Osteoblast (primary cell): ENCODE data around the gene TARBP1. TPM values are rescaled to one million over a fixed set of nuclear protein-coding genes. Genes with fewer than 3 reads are reported as not detected.

Experiments used
- DNase-seq: peaks from one replicate; pipeline ENCODE4 v3.0.0; 2011; ENCODE audit warnings: low spot score, mixed read lengths; ENCODE audit not compliant: insufficient read length; ENCODE audit errors: missing footprints
- H2AFZ ChIP-seq: 2 replicates; pipeline ENCODE4 v1.6.0; 2011; ENCODE audit warnings: mild to moderate bottlenecking, low read length
- H3K27ac ChIP-seq: 2 replicates; pipeline ENCODE4 v1.5.1; 2011; ENCODE audit warnings: mild to moderate bottlenecking, low read depth, low read length, moderate library complexity
- H3K27me3 ChIP-seq: 2 replicates; pipeline ENCODE4 v1.6.0; 2012; ENCODE audit warnings: mild to moderate bottlenecking, control low read depth, inconsistent platforms, low read length, moderate library complexity; ENCODE audit not compliant: insufficient read depth
- H3K36me3 ChIP-seq: 2 replicates; pipeline ENCODE4 v1.5.1; 2011; ENCODE audit warnings: mild to moderate bottlenecking, low read length, control low read depth, moderate library complexity; ENCODE audit not compliant: insufficient read depth
- H3K4me1 ChIP-seq: 2 replicates; pipeline ENCODE4 v1.5.1; 2011; ENCODE audit warnings: mild to moderate bottlenecking, low read length, control low read depth, moderate library complexity; ENCODE audit not compliant: insufficient read depth
- H3K4me2 ChIP-seq: 2 replicates; pipeline ENCODE4 v1.6.0; 2011; ENCODE audit warnings: mild to moderate bottlenecking, low read length; ENCODE audit not compliant: insufficient read depth
- H3K4me3 ChIP-seq: fragments of 200-600 bp; sonication (generic); 3 replicates; pipeline ENCODE4 v1.5.1; 2012; ENCODE audit warnings: mild to moderate bottlenecking, low read length, inconsistent platforms; ENCODE audit not compliant: insufficient read depth
- H3K79me2 ChIP-seq: 2 replicates; pipeline ENCODE4 v1.6.0; 2012; ENCODE audit warnings: mild to moderate bottlenecking, low read length, control low read depth, inconsistent platforms; ENCODE audit not compliant: insufficient read depth
- H3K9me3 ChIP-seq: 2 replicates; pipeline ENCODE4 v1.5.1; 2011; ENCODE audit warnings: low read depth, low read length, control low read depth
- H4K20me1 ChIP-seq: 2 replicates; pipeline ENCODE4 v1.6.0; 2012; ENCODE audit warnings: mild to moderate bottlenecking, low read length, control low read depth; ENCODE audit not compliant: insufficient read depth
- total RNA-seq: library from RNA; depleted of rRNA; stranded (reverse); fragments of >200 nt; gene quantifications from 2 replicates; pipeline ENCODE4 v1.2.3, GENCODE V29; 2012
- TF ChIP-seq, protein P1 (sequence below): IDR thresholded peaks from 2 replicates; pipeline ENCODE4 v1.5.1; 2011; ENCODE audit warnings: mild to moderate bottlenecking, low read depth, low read length, moderate library complexity; ENCODE audit errors: extremely low read depth

Gene TARBP1
- total RNA-seq, 1 donor, result 29.7 TPM

DNA sequence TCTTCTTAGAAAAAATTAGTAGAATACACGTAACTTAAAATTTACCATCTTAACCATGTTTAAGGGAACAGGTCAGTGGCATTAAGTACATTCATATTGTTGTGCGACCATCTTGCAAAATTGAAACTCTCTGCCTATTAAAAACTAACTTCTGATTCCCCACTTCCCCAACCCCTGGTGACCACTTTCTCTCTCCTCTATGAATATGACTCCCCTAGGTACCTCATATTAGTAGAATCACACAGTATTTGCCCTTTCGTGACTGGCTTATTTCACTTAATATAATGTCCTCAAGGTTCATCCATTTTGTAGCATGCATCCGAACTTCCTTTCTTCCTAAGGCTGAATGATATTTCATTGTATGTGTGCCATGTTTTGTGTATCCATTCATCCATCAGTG, 15.1 kb upstream of the TARBP1 start:
- no peak overlapping the region for H3K4me3 ChIP-seq
- H3K4me1 ChIP-seq, result peaks cover 29% of the 10 kb centered on the region
- H3K9me3 ChIP-seq, result no peaks in the 10 kb centered on the region
- no peaks in the 10 kb centered on the region for H3K79me2 ChIP-seq
- no peak overlapping the region for H3K4me2 ChIP-seq
- H2AFZ ChIP-seq, result no peak overlapping the region
- no peaks in the 10 kb centered on the region for H3K27me3 ChIP-seq
- TF ChIP-seq, protein P1, sequence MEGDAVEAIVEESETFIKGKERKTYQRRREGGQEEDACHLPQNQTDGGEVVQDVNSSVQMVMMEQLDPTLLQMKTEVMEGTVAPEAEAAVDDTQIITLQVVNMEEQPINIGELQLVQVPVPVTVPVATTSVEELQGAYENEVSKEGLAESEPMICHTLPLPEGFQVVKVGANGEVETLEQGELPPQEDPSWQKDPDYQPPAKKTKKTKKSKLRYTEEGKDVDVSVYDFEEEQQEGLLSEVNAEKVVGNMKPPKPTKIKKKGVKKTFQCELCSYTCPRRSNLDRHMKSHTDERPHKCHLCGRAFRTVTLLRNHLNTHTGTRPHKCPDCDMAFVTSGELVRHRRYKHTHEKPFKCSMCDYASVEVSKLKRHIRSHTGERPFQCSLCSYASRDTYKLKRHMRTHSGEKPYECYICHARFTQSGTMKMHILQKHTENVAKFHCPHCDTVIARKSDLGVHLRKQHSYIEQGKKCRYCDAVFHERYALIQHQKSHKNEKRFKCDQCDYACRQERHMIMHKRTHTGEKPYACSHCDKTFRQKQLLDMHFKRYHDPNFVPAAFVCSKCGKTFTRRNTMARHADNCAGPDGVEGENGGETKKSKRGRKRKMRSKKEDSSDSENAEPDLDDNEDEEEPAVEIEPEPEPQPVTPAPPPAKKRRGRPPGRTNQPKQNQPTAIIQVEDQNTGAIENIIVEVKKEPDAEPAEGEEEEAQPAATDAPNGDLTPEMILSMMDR, result no peak
- DNase-seq, result no peak
- peak overlapping the region; percentile 98 for H3K27ac ChIP-seq
- no peaks in the 10 kb centered on the region for H4K20me1 ChIP-seq
- no peaks in the 10 kb centered on the region for H3K36me3 ChIP-seq

DNA sequence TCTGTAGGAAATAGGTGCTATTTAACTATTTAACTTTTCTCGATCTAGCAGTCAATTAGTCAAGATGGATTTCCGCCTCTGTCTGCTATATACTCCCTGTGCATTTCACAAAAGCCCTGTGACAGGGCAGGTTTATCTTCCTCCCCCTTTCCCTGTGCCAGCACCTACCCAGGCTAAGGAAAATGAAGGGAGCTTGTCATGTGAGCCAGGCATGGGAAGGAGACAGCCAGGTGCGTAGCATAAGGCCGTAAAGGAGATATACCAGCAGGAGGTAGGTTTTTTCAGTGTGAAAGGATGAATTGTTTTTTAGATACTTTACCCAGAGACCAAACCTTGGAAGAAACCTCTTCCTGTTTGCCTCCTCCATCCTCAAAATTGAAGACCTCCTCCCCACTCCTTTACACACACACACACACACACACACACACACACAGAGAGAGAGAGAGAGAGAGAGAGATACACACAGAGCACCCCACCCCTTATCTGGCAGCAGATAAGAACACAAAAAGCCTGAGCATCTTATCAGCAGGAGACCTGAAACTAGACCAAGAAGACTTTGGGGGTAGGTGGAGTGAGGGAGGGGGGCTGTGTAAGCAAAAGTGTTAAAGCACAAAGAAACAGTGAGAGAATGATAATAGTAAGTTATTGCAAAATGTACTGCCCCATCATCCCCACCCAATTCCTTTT, 12.0 kb upstream of the TARBP1 start:
- no peaks in the 10 kb centered on the region for H3K27me3 ChIP-seq
- H3K9me3 ChIP-seq, result no peaks in the 10 kb centered on the region
- peak overlapping the region; percentile 26 for H2AFZ ChIP-seq
- H4K20me1 ChIP-seq, result no peaks in the 10 kb centered on the region
- peaks cover 23% of the 10 kb centered on the region for H3K4me1 ChIP-seq
- TF ChIP-seq, protein P1, result no peak
- H3K27ac ChIP-seq, result no peak overlapping the region
- H3K4me2 ChIP-seq, result no peak overlapping the region
- H3K4me3 ChIP-seq, result no peak overlapping the region
- no peak for DNase-seq
- H3K79me2 ChIP-seq, result no peaks in the 10 kb centered on the region
- no peaks in the 10 kb centered on the region for H3K36me3 ChIP-seq

DNA sequence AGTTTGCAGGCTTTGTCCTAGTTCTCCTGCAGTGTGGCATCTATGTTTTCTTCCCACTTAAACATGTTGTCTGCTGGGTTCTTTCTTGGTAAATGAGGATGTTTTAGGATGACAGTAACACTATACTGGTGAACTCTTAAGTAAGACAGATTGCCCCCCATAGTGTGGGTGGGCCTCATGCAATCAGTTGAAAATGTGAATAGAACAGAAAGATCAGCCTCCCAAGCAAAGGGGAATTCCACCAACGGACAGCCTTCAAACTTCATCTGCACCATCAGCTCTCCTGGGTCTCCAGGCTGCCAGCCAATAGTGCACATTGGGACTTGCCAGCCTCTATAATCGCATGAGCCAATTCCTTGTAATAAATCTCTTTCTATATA, 10.7 kb upstream of the TARBP1 start:
- TF ChIP-seq, protein P1, result no peak

DNA sequence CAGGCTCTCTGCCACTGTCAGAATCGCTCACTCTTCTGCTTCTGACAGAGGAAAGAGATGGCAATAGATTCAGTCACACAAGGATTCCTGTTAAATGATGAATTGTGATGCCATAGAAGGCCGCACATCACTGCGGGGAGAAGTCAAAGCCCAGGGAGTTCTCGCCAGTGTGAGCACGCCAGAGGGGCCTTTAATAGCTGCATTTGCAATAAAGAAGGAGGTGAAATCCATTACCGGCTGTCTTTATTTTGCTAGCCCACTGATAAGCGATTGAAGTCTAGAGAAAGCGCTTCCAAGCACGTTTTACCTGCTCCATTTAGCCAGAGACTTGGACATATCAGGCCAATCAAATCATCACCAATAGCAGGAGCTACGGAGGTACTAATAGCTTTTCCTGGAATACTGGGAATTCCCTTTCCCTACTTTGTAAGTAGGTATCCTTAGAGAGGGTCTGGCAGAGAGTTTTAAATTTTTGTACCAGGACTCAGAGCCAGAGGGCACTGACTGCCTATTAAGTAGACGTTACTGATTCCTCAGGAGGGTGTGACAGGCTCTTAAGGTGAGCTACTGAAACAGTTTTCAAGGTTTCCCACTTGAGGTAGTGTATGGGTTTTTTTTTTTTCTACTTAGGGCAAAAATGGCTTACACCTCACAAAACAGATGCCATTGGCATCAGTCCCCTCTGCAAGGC, 10.2 kb upstream of the TARBP1 start:
- DNase-seq, result no peak
- H3K36me3 ChIP-seq, result no peaks in the 10 kb centered on the region
- H3K4me2 ChIP-seq, result no peak overlapping the region
- H3K79me2 ChIP-seq, result no peaks in the 10 kb centered on the region
- H3K4me3 ChIP-seq, result no peak overlapping the region
- no peak overlapping the region for H3K27ac ChIP-seq
- no peaks in the 10 kb centered on the region for H3K27me3 ChIP-seq
- no peaks in the 10 kb centered on the region for H3K9me3 ChIP-seq
- H3K4me1 ChIP-seq, result peaks cover 6% of the 10 kb centered on the region
- no peak overlapping the region for H2AFZ ChIP-seq
- H4K20me1 ChIP-seq, result no peaks in the 10 kb centered on the region
- TF ChIP-seq, protein P1, result no peak

More for the DNA sequence above, 10.7 kb upstream of the TARBP1 start:
- Histone ChIP-seq H3K36me3 (no peaks in the 10 kb centered on the region), H3K27ac (no peak overlapping the region), H3K4me1 (peaks cover 11% of the 10 kb centered on the region), H3K27me3 (no peaks in the 10 kb centered on the region), H3K4me3 (no peak overlapping the region), H3K4me2 (no peak overlapping the region), H2AFZ (no peak overlapping the region), H3K9me3 (no peaks in the 10 kb centered on the region), H3K79me2 (no peaks in the 10 kb centered on the region), H4K20me1 (no peaks in the 10 kb centered on the region)
- DNase-seq, result no peak
